H9 (cell line): ENCODE results near the gene CCNY. TPM values are rescaled to one million over a fixed set of nuclear protein-coding genes. Genes with fewer than 3 reads are reported as not detected.

Experiments used
- DNase-seq: peaks from one replicate; pipeline ENCODE4 v3.0.0-alpha.2; 2017
- H2AFZ ChIP-seq: one replicate; pipeline ENCODE4 v1.6.1; 2013; ENCODE audit warnings: mild to moderate bottlenecking, low read length, control low read depth, moderate library complexity
- H2AK5ac ChIP-seq: 2 replicates; pipeline ENCODE4 v1.6.1; 2013; ENCODE audit warnings: low read length, control low read depth, mixed read lengths; ENCODE audit not compliant: insufficient read length
- H2BK120ac ChIP-seq: one replicate; pipeline ENCODE4 v1.6.1; 2013; ENCODE audit warnings: low read depth, mild to moderate bottlenecking, low read length, control low read depth, inconsistent platforms; ENCODE audit not compliant: poor library complexity, severe bottlenecking
- H2BK12ac ChIP-seq: 2 replicates; pipeline ENCODE4 v1.6.1; 2013; ENCODE audit warnings: low read length, control low read depth, mixed read lengths, low read depth; ENCODE audit not compliant: insufficient read length
- H2BK15ac ChIP-seq: 2 replicates; pipeline ENCODE4 v1.6.1; 2013; ENCODE audit warnings: low read depth, low read length, control low read depth
- H2BK20ac ChIP-seq: one replicate; pipeline ENCODE4 v1.6.1; 2013; ENCODE audit warnings: low read depth, mild to moderate bottlenecking, low read length, control low read depth, inconsistent platforms; ENCODE audit not compliant: poor library complexity, severe bottlenecking
- H2BK5ac ChIP-seq: 2 replicates; pipeline ENCODE4 v1.6.1; 2013; ENCODE audit warnings: low read length, control low read depth, mixed read lengths; ENCODE audit not compliant: insufficient read length
- H3K14ac ChIP-seq: 2 replicates; pipeline ENCODE4 v1.6.1; 2013; ENCODE audit warnings: low read length, control low read depth; ENCODE audit not compliant: insufficient read depth
- H3K18ac ChIP-seq: 2 replicates; pipeline ENCODE4 v1.6.1; 2013; ENCODE audit warnings: low read depth, mild to moderate bottlenecking, mixed read lengths, low read length, control low read depth; ENCODE audit not compliant: insufficient read length
- H3K23ac ChIP-seq: 2 replicates; pipeline ENCODE4 v1.6.1; 2013; ENCODE audit warnings: low read length, control low read depth, mixed read lengths, low read depth; ENCODE audit not compliant: insufficient read length
- H3K23me2 ChIP-seq: 2 replicates; pipeline ENCODE4 v1.6.1; 2013; ENCODE audit warnings: low read depth, mild to moderate bottlenecking, mixed read lengths, low read length, control low read depth; ENCODE audit not compliant: insufficient read length, poor library complexity, severe bottlenecking
- H3K27ac ChIP-seq: 2 replicates; pipeline ENCODE4 v1.5.1; 2013; ENCODE audit warnings: low read length, control low read depth, mixed read lengths, low read depth; ENCODE audit not compliant: insufficient read length
- H3K27me3 ChIP-seq: 2 replicates; pipeline ENCODE4 v1.6.1; 2013; ENCODE audit warnings: low read length, control low read depth, inconsistent platforms; ENCODE audit not compliant: insufficient read depth
- H3K4ac ChIP-seq: 2 replicates; pipeline ENCODE4 v1.6.1; 2013; ENCODE audit warnings: low read depth, mild to moderate bottlenecking, control low read depth, inconsistent platforms, low read length, moderate library complexity
- H3K4me1 ChIP-seq: 2 replicates; pipeline ENCODE4 v1.6.1; 2013; ENCODE audit warnings: low read length, control low read depth, inconsistent platforms; ENCODE audit not compliant: insufficient read depth
- H3K4me2 ChIP-seq: 2 replicates; pipeline ENCODE4 v1.6.1; 2013; ENCODE audit warnings: low read length, control low read depth, mixed read lengths; ENCODE audit not compliant: insufficient read length, insufficient read depth
- H3K56ac ChIP-seq: 2 replicates; pipeline ENCODE4 v1.6.1; 2013; ENCODE audit warnings: low read depth, mild to moderate bottlenecking, mixed read lengths, low read length, control low read depth; ENCODE audit not compliant: insufficient read length
- H3K79me1 ChIP-seq: 2 replicates; pipeline ENCODE4 v1.6.1; 2013; ENCODE audit warnings: low read depth, mild to moderate bottlenecking, moderate library complexity, low read length, control low read depth, inconsistent platforms; ENCODE audit not compliant: insufficient read depth, poor library complexity, severe bottlenecking
- H3K79me2 ChIP-seq: 2 replicates; pipeline ENCODE4 v1.6.1; 2013; ENCODE audit warnings: low read length, control low read depth, inconsistent platforms; ENCODE audit not compliant: insufficient read depth
- H3K9ac ChIP-seq: 2 replicates; pipeline ENCODE4 v1.6.1; 2013; ENCODE audit warnings: low read length, control low read depth, mixed read lengths; ENCODE audit not compliant: insufficient read length; ENCODE audit errors: extremely low read depth
- H3K9me3 ChIP-seq: one replicate; pipeline ENCODE4 v1.6.1; 2013; ENCODE audit warnings: low read depth, low read length, inconsistent platforms; ENCODE audit not compliant: control insufficient read depth
- H3T11ph ChIP-seq: one replicate; pipeline ENCODE4 v1.6.1; 2013; ENCODE audit warnings: mild to moderate bottlenecking, low read length, control low read depth, inconsistent platforms
- H4K20me1 ChIP-seq: one replicate; pipeline ENCODE4 v1.6.1; 2013; ENCODE audit not compliant: control insufficient read depth, insufficient read length, insufficient read depth
- H4K5ac ChIP-seq: 2 replicates; pipeline ENCODE4 v1.6.1; 2013; ENCODE audit warnings: low read depth, mild to moderate bottlenecking, mixed read lengths, low read length, control low read depth; ENCODE audit not compliant: insufficient read length
- H4K8ac ChIP-seq: replicated peaks from 2 replicates; pipeline ENCODE4 v1.6.1; 2013; ENCODE audit warnings: low read length, control low read depth, mixed read lengths, low read depth; ENCODE audit not compliant: insufficient read length
- H4K91ac ChIP-seq: 2 replicates; pipeline ENCODE4 v1.6.1; 2013; ENCODE audit warnings: low read depth, mild to moderate bottlenecking, moderate library complexity, mixed read lengths, low read length, control low read depth; ENCODE audit not compliant: insufficient read length
- H3K27ac Mint-ChIP-seq, 3 experiments: 2 replicates in 2 of 3; 3 replicates in 1 of 3; pipeline ENCODE4 v1.8.0; 2020 to 2021; ENCODE audit warnings: mixed read lengths in 3 of 3, mild to moderate bottlenecking in 1 of 3, moderate library complexity in 1 of 3
- H3K27me3 Mint-ChIP-seq: 2 replicates; pipeline ENCODE4 v1.8.0; 2021; ENCODE audit warnings: low read depth, mild to moderate bottlenecking, moderate library complexity, mixed read lengths
- H3K36me3 Mint-ChIP-seq, 3 experiments: 2 replicates in 2 of 3; 3 replicates in 1 of 3; pipeline ENCODE4 v1.8.0; 2020 to 2021; ENCODE audit warnings: low read depth in 3 of 3, mixed read lengths in 3 of 3; ENCODE audit not compliant: insufficient read depth in 1 of 3
- H3K4me1 Mint-ChIP-seq, 2 experiments: 2 replicates each; pipeline ENCODE4 v1.8.0; 2020; ENCODE audit warnings: mixed read lengths in 2 of 2
- H3K4me3 Mint-ChIP-seq, 2 experiments: 2 replicates in 1 of 2; 3 replicates in 1 of 2; pipeline ENCODE4 v1.8.0; 2020 to 2021; ENCODE audit warnings: mild to moderate bottlenecking in 2 of 2, mixed read lengths in 2 of 2, moderate library complexity in 1 of 2
- H3K9me3 Mint-ChIP-seq, 2 experiments: 2 replicates in 1 of 2; 3 replicates in 1 of 2; pipeline ENCODE4 v1.8.0; 2020; ENCODE audit warnings: mild to moderate bottlenecking in 2 of 2, mixed read lengths in 2 of 2, moderate library complexity in 1 of 2
- WGBS: extraction: QIAGEN DNeasy Blood & Tissue Kit; methylation state at CpG from one replicate; pipeline ENCODE4 v1.1.7; 2013; ENCODE audit warnings: missing lambda C conversion rate, low lambda C conversion rate, mixed read lengths; ENCODE audit not compliant: insufficient read length; ENCODE audit errors: extremely low coverage; 5-methylcytosine and 5-hydroxymethylcytosine counted together
- total RNA-seq: library from RNA; stranded (reverse); gene quantifications from 2 replicates; pipeline ENCODE4 v1.2.1, GENCODE V29; 2021
- TF ChIP-seq, protein P1 (sequence below): fragments of 200-600 bp; sonication (generic); conservative IDR thresholded peaks from 3 replicates; pipeline ENCODE4 v1.8.0; 2021; ENCODE audit warnings: antibody characterized with exemption, mild to moderate bottlenecking

The CCNY gene
- total RNA-seq, 1 experiment from 2014 or later: 62.1 TPM

GRCh38 chr10:35447693-35448407, 111.5 kb downstream of the CCNY start:
- no CpG with 5 or more reads among the region's 14 CpGs for WGBS
- no peak overlapping the region for H3K4ac ChIP-seq
- H3K18ac ChIP-seq: no peak overlapping the region
- DNase-seq: peak; percentile 61
- H2AK5ac ChIP-seq: no peak overlapping the region
- H3K4me3 Mint-ChIP-seq: no peak overlapping the region; a peak in 1 of 5 replicates
- H3K14ac ChIP-seq: no peak overlapping the region
- H4K5ac ChIP-seq: no peak overlapping the region
- H2BK20ac ChIP-seq: no peak overlapping the region
- no peaks in the 10 kb centered on the region for H4K20me1 ChIP-seq
- no peak overlapping the region for H3K27ac ChIP-seq
- TF ChIP-seq, protein P1, sequence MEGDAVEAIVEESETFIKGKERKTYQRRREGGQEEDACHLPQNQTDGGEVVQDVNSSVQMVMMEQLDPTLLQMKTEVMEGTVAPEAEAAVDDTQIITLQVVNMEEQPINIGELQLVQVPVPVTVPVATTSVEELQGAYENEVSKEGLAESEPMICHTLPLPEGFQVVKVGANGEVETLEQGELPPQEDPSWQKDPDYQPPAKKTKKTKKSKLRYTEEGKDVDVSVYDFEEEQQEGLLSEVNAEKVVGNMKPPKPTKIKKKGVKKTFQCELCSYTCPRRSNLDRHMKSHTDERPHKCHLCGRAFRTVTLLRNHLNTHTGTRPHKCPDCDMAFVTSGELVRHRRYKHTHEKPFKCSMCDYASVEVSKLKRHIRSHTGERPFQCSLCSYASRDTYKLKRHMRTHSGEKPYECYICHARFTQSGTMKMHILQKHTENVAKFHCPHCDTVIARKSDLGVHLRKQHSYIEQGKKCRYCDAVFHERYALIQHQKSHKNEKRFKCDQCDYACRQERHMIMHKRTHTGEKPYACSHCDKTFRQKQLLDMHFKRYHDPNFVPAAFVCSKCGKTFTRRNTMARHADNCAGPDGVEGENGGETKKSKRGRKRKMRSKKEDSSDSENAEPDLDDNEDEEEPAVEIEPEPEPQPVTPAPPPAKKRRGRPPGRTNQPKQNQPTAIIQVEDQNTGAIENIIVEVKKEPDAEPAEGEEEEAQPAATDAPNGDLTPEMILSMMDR: no peak
- no peak overlapping the region for H2BK12ac ChIP-seq
- H3K56ac ChIP-seq: no peak overlapping the region
- H3K4me1 Mint-ChIP-seq: peaks cover 34 to 41% of the 10 kb centered on the region in 2 experiments
- peaks cover 7% of the 10 kb centered on the region for H3K79me1 ChIP-seq
- H2BK5ac ChIP-seq: no peak overlapping the region
- H3K23me2 ChIP-seq: no peaks in the 10 kb centered on the region
- H3K9me3 ChIP-seq: no peaks in the 10 kb centered on the region
- peaks cover 21% of the 10 kb centered on the region in 2 experiments for H3K9me3 Mint-ChIP-seq
- peaks cover 17 to 24% (median 23%) of the 10 kb centered on the region in 3 experiments for H3K36me3 Mint-ChIP-seq
- no peak overlapping the region for H2BK15ac ChIP-seq
- no peak overlapping the region for H3K9ac ChIP-seq
- peak overlapping the region; percentile 42 to 78 (median 52); a peak in 5 of 7 replicates for H3K27ac Mint-ChIP-seq
- no peak overlapping the region for H3T11ph ChIP-seq
- H2BK120ac ChIP-seq: no peak overlapping the region
- H3K79me2 ChIP-seq: peaks cover 8% of the 10 kb centered on the region; the same call in 1 of the 2 replicates
- no peak overlapping the region for H4K8ac ChIP-seq
- H4K91ac ChIP-seq: no peak overlapping the region
- H3K4me1 ChIP-seq: peaks cover 7% of the 10 kb centered on the region; the same call in 1 of the 2 replicates
- H2AFZ ChIP-seq: no peak overlapping the region
- no peak overlapping the region for H3K4me2 ChIP-seq
- no peaks in the 10 kb centered on the region for H3K27me3 ChIP-seq
- H3K23ac ChIP-seq: no peak overlapping the region
- no peaks in the 10 kb centered on the region for H3K27me3 Mint-ChIP-seq
